ENCODE measurements around the gene RAD51AP2.
"Not testable (repeated sequence)": the region's sequence is repeated elsewhere in the genome, so short reads cannot be mapped to it uniquely, and the experiment has no call there.

Gene RAD51AP2

DNA sequence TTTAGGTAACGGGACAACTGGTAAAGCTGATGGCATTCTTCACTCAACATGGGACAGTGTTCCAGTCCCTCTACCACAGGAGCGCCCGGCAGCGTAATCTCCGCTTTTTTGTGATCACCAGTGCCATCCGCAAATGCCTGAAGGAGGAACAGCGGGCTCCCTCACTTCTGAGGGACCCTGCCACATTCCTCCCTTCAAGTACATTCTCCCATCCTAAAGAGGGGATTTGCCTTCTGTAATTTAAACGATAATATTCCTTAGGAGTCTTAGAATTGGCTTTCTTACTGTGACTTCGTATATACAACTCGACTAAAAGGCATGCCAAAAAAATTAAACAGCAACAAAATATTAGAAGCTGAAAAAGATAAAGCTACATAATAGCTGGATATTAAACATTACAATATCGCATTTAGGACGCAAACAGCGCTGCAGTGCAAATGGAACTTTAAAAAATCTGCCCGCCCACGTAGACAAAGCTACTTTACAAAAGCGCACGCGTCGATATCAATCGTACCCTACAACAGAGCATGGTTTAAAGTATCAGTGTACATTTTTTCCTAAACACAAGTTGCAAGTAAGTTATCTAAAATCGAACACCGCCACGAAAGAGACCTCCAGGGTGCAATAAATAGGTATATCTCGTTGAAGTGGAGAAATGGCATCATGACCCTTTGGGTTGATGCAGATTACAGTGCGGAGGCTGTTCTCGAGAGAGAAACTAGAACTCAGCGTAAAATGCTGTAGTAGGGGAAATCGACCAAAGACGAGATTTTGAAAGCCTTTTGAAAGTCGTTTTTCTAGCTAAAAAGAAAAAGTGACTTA, 20.0 kb upstream of the RAD51AP2 start:
- no peak for DNase-seq

DNA sequence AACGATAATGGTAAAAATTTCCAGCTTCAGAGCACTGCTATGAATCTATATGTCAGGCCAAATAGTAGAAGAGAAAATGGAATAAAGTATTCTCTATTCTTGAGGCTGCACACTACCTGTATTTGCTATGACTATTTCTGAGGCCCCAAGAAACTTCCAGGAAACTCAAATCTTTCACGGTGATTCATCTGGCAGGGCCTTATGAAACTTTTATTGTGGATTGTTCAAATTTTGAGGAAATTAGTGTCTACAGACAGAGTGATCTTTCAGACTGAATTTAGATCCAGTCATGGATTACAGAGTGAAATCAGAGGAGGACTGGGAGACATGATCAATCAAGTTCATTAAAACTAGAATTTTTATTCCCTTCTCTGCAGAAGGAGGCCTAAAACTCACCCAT, 18.2 kb upstream of the RAD51AP2 start:
- no peak for DNase-seq

DNA sequence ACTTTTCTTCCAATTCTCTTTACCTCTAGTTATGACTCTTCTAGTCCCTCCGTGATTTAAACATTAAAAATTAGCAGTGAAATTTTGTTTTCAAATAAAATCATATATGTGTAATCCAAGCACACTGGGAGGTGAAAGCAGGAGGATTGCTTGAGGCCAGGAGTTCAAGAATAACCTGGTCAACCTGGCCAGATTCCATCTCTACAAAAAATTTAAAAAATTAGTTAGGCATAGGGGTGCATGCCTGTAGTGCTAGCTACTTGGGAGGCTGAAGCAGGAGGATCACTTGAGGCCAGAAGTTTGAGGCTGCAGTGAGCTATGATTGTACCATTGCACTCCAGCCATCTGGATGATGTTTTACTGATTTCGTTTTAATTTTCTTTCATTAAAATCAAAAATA, 15.3 kb upstream of the RAD51AP2 start:
- no peak for DNase-seq

DNA sequence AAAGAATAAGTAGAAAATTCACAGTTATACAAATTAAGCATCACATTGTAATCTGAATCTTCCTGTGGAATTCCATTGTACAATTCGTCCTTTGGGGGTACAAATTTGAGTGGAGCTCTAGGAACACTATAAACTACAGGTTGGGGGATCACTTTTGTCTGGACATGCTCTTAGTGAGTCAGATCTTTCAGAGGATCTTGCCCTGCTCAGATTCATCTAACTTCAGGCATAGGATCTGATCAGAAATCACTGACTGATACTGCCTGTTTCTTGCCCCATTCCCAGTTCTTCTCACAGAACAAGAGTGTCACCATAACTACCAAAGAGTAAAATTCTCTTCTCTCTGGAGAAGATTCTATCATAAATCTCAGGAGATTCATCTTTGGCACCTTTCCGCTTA, 11.5 kb upstream of the RAD51AP2 start:
- DNase-seq, result no peak

DNA sequence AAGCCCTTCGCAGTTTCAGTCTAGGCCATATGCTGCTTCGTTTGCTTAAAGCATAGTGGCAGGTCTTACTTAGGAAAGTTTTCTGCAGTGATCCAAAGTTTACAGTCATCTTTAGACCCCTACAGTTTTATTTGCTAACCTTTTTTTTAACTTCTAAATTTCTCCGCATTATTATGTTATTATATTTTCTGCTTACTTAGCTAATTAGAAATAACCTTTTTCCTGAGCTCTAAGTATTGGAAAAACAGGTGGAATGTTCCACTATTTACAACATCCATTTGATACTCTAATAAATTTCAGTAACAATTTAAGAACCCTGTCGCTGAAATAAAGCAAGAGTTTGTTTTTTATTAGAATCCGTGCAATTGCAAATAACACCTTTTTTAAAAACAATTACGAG, 4.1 kb upstream of the RAD51AP2 start:
- DNase-seq, result no peak

DNA sequence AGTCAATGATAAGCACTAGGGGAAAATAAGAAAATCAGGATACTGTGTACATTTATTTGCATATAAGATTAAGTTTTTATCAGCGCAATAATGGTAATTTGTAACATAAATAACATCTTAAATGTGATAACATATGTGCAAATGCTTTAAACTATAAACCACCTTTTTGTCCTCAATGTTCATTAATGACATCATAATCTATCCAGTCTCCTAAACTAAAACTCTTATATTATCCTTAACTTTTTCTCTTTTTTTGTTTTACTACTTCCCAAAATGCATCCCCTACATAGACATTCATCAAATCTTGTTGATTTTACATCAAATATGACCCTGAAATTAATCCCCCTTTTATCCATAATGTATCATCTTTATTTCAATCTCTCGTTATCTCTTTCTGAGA, 3.4 kb upstream of the RAD51AP2 start:
- DNase-seq, result no peak

DNA sequence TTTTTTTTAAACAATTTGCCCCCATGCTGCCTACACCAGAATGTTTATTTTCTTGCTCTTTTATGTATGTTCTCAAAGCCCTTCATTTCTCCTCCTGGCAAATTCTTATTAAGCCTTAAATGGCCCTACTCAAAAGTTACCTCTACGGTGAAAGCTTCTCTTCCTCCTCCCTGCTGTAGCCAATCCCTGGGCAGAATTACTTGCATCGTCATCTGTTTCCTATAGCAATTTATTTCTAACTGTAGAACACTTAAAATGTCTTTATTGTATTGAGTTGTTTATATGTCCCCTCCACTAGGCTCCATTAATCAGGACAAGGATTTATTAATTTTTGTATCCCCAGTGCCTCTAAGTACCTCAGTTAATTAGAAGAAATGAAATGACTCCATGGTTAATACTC, 2.5 kb upstream of the RAD51AP2 start:
- no peak for DNase-seq

DNA sequence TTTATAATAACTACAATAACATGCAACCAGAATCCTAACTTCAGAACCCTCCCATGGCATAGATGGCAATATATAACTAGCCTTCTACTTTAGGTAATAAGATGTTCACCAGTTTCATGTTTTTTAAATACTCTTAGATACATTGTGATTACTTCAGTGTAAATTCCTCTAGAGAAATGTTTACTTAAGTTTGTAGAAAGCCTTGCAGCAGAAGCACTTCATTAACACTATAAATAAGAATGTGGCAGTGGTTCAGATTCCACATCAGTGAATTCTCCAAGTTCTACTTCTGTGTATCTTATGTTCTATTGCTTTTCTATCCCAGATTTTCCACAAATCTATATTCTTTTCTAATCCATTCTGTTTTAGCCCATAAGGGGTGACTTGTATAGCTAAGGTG, 1.2 kb upstream of the RAD51AP2 start:
- no peak for DNase-seq

DNA sequence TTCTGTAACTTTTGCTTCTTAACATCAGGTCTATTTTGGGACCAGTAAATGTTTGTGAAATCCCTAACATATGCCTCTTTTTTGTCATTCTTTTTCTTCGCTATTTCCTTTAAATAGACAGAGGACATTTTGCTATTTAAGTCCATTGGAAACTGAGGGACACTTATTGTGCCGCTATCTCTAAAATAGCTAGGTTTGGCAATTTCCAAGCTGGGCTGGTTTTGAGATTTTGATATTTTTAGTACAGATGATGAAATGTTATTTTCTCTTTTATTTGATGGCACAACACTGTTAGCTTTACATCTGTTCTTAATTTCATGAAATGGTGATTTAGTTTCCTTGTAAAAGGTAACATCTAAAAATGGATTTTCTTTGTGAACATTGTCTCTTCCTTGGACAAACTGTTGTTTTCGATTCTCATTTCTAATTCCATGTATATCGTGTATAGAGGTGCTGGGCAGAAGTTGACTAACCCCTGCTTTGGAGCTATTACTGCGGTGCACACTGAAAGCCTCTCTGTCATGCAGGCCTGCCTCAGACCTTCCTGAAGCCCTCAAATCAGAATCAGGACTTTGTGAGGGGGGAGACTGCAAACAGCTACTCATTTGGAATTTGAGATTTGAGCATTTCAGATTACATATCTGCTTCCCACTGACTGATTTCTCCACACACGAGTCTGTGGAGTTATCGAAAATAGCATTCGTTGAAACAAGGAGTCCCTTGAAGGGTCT, 594 bp downstream of the RAD51AP2 start:
- DNase-seq, result peak in 1 of 56 donors; percentile 39

DNA sequence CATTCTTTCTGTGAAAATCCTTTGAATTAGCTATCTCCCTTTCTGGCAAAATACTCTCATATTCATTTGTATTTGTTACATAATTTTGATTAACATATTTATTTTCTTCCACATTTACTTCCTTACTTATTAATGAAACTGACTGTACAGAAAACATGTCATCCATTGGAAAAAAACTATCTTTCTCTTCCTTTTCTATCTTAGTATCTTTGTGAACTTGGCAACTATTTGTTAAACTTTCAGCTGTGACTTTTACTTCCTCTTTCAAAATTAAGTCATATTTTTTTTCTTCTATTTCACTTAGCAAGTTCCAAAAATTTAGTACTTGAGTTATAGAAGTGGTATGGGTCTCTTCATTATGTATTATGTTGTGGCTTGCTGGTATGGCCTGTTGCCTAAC, 2.6 kb downstream of the RAD51AP2 start:
- no peak for DNase-seq

DNA sequence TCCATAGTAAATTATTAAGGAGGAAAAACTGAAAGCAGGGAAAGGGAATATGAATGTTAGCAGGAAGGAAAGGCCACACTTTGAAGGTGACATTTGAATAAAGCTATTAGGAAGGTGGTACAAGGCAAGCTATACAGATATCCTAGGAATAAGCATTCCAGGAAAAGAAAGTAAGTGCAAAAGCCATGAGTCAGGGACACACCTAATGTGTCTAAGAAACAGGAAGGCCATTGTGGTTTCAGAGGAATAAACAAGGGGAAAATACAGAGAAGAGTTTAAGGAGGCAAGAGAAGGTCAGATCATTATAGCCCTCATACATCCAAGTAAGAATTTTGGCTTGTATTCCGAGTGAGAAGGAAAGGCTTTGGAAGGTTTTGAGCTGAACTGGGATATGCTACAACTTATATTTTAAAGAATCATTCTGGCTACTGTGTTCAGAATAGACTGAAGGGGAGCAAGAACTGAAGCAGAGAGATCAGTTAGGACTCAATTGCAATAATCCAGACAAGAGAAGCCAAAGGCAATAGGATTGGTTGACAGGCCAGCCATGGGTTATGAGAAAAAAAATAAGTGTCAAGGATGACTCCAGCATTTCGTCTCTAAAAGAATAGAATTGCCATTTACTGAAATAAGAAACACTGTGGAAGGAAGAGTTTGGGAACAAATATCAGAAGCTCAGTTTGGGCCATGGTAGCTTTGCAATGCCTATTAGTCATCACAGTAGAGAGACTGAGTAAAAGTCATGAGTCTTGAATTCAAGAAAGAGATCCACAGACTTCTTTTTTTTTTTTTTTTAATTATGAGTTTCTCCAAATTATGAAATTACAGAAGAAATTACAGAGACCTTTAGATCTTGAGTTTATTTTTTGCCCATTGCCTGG, 11.3 kb downstream of the RAD51AP2 start:
- DNase-seq, result no peak

DNA sequence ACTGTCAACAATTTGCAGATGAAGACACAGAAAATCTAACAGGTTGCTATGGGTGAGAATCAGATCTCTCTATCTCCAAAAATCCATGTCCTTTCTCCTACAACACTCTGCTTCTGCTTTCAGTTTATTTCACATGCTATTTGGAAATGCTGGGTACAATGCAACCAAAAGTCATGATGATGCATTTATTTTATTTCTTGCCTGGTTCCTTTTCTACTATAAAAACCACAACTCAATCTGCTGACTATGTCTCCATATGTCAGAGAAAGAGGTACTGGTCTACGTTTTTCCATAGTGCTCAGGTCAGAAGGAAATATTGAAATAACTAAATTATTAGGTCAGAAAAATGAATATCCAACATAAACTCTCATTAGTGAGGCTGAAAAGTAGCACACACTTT, 20.5 kb downstream of the RAD51AP2 start:
- no peak for DNase-seq

DNA sequence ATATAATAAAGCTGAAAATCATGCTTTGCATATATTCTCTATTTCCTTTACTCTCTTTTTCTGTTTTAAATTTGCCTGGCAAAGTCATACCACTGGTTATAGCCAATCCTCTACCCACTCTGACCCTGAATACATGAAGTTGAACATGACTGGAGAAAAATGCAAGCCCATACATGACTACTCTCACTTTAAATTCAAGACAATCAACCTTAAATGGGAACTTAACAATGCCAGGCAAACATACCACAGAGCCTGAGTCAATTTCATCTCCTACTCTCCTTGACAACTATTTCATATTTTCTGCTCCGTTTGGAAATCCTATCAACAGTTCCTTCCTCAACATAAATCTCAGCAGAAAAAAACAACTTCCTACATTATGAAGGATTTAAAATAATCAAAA, 22.6 kb downstream of the RAD51AP2 start:
- no peak for DNase-seq

DNA sequence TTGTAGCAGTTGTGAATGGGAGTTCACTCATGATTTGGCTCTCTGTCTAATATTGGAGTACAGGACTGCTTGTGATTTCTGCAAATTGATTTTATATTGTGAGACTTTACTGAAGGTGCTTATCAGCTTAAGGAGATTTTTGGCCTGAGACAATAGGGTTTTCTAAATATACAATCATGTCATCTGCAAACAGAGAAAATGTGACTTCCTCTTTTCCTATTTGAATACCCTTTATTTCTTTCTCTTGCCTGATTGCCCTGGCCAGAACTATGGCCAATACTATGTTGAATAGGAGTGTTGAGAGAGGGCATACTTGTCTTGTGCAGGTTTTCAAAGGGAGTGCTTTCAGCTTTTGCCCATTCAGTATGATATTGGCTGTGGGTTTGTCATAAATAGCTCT, 28.1 kb downstream of the RAD51AP2 start:
- DNase-seq, result not testable (repeated sequence)

DNA sequence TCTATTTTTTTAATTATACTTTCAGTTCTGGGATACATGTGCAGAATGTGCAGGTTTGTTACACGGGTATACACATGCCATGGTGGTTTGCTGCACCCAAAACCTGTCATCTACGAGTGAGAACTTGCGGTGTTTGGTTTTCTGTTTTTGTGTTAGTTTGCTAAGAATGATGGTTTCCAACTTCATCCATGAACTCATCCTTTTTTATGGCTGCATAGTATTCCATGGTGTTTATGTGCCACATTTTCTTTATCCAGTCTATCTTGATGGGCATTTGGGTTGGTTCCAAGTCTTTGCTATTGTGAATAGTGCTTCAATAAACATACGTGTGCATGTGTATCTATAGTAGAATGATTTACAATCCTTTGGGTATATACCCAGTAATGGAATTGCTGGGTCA, 29.6 kb downstream of the RAD51AP2 start:
- not testable (repeated sequence) for DNase-seq

DNA sequence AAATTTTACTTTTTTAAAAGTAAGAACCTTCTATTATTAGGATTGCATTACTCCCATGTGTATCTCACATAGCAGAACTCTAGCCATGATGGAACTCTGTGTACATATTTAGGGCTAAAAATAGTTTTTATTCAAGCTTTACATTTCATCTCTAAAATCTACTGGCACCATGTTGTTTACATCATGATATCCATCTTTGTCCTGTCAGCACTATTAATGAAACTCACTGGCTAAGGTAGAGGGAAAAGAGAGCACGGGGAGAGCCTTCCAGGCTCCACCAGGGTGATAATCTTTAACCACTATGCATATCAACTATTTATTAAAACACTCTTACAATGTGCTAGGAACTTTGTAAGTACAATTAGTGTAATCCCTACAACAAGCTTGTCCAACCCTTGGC, 34.7 kb downstream of the RAD51AP2 start:
- no peak for DNase-seq

DNA sequence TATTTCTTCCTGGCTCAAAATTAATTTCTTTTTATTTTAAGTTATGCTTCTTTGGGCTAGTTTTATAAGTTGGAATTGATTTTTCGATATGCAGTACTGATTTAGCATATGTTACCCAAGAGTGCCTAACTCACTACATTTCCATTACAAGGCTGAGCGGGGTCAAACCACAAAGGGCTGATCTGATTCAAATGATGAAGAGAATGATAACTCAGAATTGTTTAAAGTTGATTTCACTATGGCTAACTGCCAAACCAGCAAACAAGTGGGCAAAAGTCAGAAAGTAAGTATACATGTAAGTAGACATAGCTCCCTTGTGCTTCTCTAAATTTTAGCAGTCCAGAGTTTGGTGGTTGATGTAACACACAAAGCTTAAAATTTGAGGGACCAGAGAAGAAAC, 35.6 kb downstream of the RAD51AP2 start:
- DNase-seq, result no peak

DNA sequence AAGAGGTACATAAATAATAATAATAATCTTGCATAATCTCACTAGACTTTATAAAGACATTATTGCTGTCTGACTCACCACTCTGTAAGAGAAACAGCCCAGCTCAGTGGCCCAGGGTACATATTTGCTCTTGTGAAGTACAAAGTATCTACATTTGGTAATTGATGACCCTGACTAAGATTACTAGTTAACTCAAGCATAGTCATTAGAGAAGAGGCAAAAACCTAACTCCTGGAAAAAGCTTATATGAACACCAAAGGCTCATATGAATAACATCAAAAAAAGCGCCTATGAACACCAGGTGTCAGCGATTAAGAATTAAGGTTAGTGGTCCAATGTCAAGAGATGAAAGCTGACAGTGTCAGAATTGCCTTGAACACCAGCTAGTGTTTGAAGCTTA, 38.4 kb downstream of the RAD51AP2 start:
- DNase-seq, result no peak

DNA sequence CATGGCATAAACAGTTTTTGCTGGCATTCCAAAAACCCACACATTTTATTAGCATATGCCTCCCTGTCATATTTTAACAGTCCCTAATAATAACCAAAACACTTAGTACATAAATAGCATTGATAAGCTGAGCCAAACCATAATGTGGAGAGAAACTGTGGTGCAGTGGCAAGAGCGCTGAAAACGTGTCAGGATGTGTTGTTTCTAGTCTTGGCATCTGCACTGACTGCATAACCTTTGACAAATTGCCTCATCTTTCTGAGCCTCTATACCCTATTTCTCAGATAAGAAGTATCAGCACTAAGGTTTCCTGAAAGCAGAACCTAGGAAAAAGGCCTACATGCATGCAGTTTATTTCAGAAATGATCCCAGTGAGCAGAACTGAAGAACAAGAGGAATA, 41.4 kb downstream of the RAD51AP2 start:
- peak in 1 of 56 donors; percentile 2 for DNase-seq

DNA sequence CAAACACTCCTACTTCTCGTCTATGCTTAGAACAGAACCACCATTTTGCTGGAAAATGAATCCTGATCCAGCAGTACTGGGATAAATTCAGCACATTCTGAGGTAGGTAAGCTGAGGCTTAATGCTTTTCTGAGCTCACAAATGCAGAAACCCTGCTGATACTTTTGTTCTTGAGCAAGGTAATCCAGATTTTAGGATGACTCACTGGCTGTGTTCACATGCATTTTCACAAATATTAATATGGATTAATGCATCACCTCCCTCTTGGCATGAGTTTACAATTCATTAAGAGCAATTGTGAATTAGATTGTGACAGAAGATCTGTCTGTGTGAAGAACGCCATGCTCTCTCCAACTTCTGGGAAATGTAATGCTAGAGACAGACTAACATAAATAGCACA, 42.2 kb downstream of the RAD51AP2 start:
- DNase-seq, result no peak

DNA sequence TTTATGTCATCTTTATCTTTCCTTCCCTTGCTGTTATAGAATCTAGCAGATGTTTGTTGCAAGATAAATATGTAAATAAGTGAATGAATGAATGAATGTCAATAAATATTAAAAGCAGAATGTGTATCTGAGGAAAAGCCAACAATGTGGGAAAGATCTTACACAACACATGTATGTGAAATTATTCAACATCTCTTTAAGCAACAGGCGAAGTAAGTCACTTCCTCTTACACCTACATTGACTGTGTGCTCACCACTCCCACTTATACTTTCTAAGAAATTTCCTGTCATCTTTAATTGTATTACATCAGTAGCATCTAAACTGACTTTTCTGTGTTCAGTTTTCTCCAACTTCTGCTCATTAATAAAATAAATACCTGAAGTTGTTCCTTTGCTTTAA, 43.0 kb downstream of the RAD51AP2 start:
- DNase-seq, result no peak

DNA sequence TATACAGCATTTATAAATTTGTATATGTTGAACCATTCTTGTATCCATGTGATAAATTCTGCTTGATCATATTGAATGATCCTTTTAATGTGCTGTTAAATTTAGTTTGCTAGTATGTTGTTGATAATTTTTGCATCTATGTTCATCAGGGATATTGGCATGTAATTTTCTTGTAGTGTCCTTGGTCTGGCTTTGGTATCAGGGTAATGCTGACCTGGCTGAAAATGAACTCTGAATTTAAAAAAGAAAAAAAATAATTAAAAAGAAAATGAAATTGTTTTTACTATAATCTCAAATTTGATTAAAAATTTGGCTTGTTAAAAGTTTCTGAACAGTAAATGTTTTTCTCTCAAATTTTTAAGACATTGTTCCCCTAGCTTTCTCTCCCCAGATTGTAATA, 46.3 kb downstream of the RAD51AP2 start:
- no peak for DNase-seq
